Epidermal melanocyte (primary cell): Measurements from ENCODE around the gene ZNF384.

Experiments
- DNase-seq: peaks from one replicate; pipeline ENCODE4 v3.0.0; 2011; ENCODE audit warnings: low spot score; ENCODE audit not compliant: insufficient read length

The ZNF384 gene

DNA sequence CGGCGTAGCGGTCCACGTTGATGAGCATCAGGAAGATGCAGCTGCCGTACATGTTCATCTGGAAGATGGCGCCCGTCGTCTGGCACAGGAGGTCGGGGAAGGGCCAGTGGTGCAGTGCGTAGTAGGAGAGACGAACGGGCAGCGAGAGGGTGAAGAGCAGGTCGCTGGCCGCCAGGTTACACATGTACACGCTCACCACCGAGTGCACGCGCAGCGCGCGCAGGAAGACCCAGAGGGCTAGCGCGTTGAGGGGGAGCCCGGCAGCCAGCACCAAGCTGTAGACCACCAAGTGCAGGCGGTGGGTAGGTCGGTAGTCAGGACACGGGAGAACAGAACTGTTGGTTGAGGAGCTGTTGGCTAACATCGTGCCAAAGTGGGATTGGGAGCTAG, 68.3 kb downstream of the ZNF384 start:
- no peak for DNase-seq

DNA sequence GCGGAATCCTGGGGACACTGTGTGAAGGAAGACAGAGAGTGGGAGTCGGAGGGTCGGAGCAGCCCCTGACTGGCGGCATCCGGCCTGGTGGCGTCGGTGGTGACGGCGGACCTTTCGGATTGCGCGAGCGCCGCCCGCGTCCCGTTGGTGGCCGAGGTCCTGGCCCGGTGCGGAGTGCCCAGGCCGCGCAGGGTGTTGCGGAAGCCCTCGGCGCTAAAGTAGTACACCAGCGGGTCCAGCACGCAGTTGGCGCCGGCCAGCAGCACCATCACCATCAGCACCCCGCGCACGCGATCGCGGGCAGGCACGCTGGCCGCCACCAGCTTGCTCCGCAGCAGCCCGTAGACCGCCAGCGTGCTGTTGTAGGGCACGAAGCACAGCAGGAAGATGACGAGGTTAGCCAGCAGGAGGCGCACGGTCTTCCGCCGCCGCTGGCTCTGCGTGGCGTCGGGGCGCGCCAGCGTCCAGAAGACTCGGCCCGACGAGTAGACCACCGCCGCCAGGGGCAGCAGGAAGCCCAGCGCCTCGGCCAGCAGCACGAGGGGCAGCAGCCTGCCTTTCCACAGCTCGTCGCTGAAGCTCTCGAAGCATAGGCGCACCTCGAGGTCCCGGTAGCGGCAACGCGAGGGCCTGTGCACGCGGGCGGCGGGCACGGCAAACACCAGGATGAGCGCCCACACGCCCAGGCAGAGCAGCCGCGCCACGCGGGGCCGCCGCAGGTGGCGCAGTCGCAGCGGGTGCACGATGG, 68.9 kb downstream of the ZNF384 start:
- DNase-seq = no peak

DNA sequence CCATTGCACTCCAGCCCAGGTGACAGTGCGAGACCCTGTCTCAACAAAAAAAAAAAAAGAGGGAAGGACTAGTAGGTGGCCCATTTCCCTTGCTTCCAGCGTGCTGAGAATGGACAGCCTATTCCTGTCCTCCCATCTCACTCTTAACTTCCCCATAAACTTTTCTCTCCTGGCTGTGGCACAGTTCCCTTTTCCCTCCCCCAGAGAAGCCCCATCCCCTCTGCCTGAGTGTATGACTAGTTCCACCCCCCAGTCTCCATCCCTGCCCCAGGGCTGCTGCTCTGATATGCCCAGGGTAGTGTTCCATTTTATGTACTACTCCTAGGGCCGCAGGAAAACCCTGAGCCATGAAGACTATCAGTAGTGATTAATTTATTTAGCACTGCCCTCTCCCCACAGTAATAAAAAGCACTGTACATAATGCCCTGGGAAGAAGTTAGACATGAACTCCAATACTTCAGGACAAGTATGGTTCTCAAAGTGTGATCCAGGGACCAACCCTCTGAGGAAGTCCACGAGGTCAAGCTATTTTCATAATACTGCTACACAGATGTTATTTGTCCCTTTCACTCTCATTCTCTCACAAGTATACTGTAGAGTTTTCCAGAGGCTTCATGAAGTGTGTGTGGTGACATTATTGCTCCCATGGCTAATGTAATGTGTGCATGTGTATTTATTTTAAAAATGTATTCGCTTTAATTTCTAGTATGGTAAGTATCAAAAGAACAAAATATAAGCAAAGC, 70.5 kb downstream of the ZNF384 start:
- DNase-seq = no peak
